Urothelium cell line (cell line): Measurements from ENCODE around the gene TMEM156.
"Not testable (repeated sequence)": the region's sequence is repeated elsewhere in the genome, so short reads cannot be mapped to it uniquely, and the experiment has no call there.

Experiments used
- DNase-seq: peaks from one replicate; pipeline ENCODE4 v3.0.0; 2011; ENCODE audit warnings: low spot score, mixed read lengths
- FAIRE-seq: peaks from 2 replicates; lab custom pipeline; 2011; peaks lifted over from hg19 to GRCh38; lab: Jason Lieb, UNC

Gene TMEM156

DNA sequence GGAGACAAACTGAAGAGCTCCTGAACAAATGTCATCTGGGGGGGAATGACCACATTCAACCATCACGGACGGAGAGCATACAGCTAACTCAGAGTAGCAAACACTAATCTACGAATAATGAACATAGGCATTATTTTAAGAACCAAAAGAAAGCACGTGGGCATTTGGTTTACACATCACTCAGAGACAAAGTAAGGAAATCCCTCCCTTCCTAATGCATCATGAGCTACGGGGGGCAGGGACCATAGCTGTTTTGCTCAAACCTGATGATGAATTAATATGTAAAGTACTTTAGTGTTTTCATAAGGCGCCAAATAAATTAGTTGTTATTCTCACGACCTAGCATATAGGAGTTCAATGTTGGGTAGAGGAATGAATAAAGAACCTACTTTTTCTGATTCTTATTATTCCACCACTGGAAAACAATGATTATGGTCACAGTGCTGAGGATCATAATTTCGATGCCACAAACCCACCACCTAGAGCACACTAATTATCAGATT is 11.7 kb upstream of the TMEM156 start:
- no peak for DNase-seq
- FAIRE-seq: no peak

DNA sequence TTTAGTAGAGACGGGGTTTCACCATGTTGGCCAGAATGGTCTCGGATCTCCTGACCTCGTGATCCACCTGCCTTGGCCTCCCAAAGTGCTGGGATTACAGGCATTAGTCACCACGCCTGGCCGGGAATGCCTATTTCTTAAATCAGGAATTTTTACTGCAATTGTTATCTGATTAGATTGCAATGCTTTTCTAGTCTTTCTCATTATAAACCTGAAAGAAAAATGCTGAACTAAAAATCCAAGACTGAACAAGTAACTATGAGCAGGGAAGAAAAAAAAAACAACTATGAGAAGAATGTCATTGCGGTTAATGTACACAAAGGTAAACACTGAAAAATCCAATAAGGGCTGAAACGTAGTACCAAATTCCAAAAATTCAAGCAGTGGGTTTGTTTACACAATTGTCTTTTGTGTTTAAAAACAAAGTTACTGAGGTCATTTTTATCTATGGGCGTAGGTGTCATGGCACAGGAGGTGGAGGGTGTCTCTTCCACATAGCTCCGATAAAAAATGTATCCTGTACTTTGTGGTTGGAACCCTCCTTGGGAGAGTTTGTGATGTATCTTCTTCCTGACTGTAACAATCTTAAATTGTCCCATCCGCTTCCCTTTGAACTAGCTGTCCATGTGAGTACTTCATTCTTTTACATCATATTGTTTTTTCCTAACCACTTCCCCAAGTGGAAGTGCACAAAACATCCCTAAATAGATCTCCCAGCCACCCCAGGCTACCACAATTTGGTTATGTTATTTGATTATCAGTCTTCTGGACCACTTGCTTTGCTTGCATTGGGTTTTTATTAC is 11.1 kb upstream of the TMEM156 start:
- FAIRE-seq: no peak
- DNase-seq: peak; percentile 51

DNA sequence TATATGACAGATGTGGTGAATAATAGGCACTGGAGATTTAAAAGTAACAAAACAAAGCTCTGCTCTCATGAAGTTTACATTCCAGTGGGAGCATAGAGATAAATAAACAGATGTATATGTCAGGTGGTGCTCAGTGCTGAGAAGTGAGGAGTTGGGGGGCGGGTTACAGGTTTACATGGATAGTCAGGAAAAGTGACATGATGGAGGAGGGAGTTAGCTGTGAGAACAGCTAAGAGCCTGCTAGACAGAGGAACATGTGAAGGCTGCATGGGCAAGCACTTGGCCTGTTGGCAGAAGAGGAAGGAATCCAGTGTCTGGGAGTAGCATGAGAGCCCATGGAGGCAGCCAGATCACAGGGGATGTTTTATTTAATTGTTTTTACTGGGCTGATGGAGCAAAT is 10.2 kb upstream of the TMEM156 start:
- FAIRE-seq (no peak), DNase-seq (no peak)

DNA sequence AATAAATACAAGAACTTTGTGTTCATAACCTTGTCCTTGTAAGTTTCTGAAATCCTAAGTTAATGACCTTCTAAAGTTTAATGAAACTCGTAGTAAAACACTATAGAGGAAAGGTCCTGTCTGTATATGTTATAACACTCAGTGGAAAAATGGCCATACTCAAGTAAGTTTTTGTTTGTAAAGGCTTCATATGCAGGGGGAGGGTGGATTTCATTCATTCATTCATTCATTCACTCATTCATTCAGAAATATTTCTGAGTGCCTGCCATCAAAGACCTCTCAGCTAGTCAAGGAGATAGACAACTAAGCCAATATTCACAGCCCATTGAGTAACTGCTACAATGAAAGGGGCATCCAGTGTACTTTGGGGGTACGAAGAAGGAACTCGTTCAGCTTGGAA is 6.9 kb upstream of the TMEM156 start:
- DNase-seq (no peak), FAIRE-seq (no peak)

DNA sequence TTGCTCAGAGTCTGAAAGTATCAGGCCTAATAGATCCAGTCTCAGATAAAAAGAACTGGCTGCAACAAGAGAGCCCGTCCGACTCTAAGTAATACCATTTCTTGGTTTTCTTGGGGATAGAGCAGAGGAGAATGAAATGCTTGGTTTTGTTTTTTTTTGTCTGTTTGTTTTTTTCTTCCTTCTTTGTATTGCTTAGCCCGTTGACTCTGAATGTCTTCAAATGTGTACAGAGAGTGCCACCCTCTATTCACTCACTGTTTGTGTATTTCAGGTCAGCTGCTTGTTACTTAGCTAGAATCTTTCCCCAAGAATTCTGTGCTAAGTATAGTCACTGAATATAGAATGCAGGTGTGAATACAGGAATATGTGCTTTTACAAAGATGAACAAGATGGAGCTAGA is 5.7 kb upstream of the TMEM156 start:
- no peak for FAIRE-seq
- no peak for DNase-seq

DNA sequence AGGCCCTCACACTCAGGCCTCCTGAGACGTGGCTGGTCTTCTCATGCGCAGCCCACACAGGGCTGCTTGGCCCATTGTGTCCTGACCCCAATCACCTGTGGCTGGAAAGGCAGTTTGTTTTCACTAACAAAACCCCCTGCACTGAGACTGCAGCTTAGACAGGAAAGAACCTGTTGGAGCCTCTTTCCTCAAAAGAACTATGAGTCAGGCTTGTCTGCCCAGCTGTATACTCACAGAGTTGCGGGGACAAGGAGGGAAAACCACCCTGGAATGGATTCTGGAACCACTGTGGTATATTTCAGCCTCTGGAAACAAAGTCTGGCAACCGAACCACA is 5.2 kb upstream of the TMEM156 start:
- peak; percentile 63 for DNase-seq
- FAIRE-seq: peak; percentile 61

DNA sequence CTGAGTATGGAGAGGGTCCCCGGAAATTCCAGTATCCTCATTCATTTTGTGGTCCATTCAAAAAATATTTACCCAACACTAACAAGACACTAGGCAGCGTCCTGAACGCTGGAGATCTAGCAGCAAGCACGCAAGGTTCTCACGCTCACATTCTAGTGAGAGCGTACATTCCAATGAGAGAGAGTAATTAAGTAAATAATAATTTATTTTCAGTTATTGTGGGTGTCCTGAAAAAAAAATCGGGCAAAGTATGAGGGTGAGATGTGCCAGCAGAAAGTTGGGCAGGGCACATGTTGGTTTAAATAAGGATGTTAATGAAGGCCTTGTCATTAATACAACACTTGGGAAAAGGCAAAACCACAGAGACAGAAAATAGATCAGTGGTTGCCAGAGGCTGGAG is 4.0 kb upstream of the TMEM156 start:
- DNase-seq (peak; percentile 46), FAIRE-seq (peak; percentile 72)

DNA sequence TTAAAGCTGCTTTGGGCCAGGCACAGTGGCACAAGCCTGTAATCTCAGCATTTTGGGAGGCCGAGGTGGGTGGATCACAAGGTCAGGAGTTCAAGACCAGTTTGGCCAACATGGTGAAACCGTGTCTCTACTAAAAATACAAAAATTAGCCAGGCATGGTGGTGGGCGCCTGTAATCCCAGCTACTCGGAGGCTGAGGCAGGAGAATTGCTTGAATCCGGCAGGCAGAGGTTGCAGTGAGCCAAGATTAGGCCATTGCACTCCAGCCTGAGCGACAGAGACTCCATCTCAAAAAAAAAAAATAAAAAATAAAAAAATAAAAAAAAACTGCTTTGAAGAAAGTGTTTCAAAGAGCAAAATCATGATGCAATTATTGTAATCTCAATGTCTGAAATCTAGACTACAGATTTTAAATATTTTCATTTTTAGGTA is 604 bp downstream of the TMEM156 start:
- not testable (repeated sequence) for FAIRE-seq, DNase-seq

DNA sequence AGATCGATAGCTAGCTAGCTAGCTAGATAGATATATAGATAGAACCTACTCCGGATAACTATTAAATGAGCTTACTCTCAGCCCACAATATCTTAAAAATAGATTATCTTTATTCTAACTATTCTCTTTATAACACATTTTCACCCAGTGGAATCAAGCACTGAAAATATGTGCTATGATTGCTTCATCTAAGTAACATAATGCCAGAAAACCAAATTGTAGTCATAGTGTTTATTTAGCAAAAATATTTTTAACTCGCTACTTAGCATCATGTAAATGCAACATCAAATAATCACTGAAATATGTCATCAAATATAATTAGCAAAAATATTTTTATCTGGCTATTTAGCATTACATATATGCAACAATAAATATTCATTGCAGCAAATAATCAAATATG is 1.5 kb downstream of the TMEM156 start:
- no peak for DNase-seq
- no peak for FAIRE-seq

DNA sequence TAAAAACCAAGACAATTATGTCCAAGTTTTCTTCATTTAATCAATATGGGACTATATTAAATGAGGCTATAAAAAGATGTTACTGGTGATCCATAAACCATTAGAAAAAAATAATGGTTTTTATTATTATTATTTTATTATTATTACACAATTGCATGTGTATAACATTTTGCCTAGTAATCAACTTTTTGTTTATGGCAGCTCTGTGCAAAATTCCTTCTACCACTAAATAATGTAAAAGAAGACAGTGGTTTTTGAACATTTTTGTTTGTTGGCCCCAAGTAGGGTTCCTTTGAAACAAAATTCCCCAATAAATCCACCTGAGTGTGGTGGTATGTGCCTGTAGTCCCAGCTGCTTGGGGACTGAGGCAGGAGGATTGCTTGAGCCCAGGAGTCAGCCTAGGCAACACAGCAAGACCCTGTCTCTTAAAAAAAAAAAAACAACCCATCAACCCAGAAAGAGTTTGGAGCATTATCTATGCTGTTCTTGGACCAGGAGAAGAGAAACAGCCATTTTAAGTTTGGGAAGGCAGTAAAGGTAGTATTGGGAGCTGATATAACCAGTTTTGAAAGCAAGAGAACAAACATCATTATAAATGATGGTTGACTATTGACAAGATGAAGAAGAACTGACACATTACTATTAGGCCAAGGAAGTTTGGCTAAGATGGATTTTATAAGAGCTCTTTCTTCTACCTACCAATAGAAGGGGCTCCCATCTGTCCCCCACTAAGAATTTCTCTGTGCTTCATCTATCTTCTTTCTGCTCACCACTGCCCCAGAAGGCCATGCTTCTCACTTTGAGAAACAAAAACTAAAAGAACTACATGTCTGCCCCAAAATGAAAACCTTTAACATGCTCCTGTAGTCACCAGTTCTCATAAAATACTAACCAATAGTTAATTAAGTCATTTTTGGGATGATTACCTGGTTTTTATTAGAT is 2.2 kb downstream of the TMEM156 start:
- FAIRE-seq (no peak), DNase-seq (no peak)

DNA sequence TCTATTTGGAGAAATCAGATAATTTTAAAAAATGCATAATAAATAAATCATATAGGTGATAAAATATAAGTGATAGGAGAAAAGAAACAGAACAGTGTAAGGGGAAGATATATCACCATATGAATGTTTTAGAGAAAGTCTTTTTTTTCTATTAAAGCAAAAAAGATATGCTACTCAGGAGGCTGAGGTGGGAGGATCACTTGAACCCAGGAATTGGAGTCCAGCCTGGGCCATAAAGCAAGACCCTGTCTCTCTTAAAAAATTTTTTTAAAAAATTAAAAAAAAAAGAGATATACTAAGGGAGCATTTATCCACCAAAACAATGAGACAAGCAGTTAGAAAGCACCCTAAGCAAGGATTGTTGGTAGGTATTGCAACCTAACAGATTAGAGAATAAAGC is 6.1 kb downstream of the TMEM156 start:
- DNase-seq (no peak), FAIRE-seq (no peak)

DNA sequence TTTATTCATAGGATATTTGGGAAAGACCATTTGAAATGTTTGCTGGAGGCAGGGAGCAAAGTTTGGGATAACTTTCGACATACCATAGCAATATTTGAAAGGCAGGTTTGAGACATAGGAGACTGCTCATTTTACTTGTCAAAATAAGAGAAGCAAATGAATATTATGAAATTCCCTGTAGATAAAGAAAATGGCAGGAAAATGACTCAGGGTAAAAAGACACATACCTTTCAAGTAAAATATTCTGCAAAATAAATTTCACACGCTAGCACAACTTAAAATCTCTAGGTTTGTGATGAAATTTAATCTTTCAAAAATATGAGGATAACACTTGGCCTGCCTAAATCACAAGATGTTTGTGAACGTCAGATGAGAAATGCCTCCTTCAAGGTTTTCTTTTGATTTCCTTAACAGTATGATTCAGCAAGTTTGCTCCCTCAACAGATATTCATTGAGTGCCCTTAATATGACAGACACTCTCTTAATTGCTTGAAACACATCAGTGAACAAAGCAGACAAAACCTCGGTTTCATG is 6.6 kb downstream of the TMEM156 start:
- DNase-seq: no peak
- no peak for FAIRE-seq

DNA sequence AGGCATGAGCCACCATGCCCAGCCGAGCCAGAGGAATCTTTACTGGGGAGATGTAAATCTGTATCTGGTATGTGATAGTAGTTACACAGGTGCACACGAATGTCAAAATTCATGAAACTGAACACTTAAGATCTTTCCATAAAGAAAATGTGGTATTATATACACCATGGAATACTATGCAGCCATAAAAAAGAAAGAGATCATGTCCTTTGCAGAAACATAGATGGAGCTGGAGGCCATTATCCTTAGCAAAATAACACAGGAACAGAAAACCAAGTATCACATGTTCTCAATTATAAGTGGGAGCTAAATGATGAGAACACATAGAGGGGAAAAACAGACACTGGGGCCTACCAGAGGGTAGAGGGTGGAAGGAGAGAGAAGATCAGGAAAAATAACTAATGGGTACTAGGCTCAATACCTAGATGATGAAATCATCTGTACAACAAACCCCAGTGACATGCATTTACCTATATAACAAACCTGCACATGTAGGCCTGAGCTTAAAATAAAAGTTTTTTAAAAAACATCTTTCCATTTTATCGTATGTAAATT is 7.8 kb downstream of the TMEM156 start:
- FAIRE-seq (no peak), DNase-seq (no peak)

DNA sequence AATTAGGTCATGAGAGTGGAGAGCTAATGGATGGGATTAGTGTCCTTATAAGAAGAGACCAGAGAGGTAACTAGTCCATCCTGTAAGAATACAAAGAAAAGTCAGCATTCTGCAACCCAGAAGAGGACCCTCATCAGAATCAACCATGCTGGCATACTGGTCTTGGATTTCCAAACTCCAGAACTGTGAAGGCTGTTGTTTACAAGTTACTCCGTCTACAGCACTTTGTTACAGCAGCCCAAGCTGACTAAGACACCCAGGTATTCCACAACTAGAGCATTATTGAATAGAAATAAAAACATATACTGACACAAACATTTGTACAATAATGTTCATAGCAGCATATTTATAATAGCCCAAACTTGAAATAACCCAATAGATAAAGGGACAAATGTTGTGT is 9.2 kb downstream of the TMEM156 start:
- no peak for DNase-seq
- no peak for FAIRE-seq

DNA sequence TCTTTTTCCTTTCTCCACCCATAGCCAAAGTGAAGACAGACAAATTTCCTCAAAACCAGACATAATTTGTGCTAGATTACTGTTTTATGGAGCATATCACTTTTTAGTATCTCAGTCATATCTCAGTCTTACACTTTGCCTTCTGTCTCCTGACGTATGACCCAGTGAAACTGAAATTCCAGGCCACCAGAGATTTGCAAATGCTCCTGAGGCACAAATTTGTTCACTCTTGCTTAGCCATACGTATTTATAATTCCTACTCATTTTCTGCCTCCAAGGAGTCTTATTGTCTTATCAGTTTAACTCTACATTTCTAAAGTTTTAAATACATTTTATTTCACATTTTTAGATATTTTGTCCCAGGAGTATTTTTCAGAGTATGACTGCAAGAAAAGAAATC is 10.0 kb downstream of the TMEM156 start:
- DNase-seq: no peak

DNA sequence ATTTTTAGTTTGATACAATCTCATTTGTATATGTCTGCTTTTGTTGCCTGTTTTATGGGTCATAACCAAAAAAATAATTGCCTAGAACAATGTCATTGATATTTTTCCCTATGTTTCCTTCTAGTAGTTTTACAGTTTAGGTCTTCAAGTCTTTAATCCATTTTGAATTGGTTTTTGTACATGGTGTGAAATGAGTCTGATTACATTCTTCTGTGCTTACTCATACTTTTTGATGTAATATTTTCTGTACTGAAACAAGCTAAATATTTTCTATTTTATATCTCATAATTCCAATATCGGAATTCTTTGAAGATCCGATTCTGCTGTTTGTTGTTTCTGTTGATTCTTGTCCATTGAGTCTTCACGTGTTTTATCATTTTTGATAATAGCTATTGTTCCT is 10.6 kb downstream of the TMEM156 start:
- FAIRE-seq (no peak), DNase-seq (no peak)

More for the DNA sequence above, 10.0 kb downstream of the TMEM156 start:
- FAIRE-seq: no peak

DNA sequence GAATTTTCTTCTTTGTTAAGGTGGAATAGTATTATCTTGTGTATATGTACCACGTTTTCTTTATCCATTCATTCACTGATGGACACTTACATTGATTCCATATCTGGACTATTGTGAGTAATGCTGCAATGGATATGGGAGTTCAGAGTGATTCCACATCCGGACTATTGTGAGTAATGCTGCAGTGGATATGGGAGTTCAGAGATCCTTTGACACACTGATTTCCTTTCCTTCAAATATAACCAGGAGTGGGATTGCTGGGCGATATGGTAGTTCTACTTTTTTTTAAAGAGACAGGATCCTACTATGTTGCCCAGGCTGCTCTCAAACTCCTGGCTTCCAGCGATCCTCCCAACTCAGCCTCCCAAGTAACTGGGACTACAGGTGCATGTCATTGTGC is 12.1 kb downstream of the TMEM156 start:
- DNase-seq: no peak
- peak; percentile 30 for FAIRE-seq

DNA sequence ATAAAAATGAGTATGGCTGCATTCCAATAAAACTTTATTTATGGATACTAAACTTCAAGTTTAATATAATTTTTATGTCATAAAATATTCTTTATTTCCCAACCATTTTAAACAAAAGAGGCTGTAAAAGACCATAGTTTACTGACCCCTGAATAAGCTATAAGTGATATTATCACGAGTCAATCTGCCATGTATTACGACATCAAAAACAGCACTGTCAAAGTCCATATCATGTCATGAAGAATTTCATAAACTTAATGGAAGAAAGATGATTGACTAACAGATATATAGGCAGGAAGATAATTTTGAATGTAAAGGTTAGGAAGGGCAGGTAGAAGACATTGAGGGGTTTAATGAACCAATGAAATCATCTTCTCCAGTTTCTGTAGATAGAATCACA is 18.2 kb downstream of the TMEM156 start:
- no peak for DNase-seq
- no peak for FAIRE-seq

DNA sequence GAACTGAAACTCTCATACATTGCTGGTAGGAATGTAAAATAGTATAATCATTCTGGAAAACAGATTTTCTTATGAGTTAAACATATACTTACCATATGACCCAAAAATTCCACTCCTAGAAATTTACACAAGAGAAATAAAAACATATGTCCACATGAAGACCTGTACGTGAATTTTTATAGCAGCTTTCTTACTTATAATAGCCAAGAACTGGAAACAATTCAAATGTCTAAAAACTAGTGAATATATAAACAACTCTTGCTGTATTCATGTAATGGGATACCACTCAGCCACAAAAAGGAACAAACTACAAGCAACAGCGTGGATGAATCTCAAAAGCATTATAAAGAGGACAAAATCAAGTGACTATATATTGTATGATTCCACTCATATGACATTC is 27.5 kb downstream of the TMEM156 start:
- DNase-seq (no peak), FAIRE-seq (no peak)

DNA sequence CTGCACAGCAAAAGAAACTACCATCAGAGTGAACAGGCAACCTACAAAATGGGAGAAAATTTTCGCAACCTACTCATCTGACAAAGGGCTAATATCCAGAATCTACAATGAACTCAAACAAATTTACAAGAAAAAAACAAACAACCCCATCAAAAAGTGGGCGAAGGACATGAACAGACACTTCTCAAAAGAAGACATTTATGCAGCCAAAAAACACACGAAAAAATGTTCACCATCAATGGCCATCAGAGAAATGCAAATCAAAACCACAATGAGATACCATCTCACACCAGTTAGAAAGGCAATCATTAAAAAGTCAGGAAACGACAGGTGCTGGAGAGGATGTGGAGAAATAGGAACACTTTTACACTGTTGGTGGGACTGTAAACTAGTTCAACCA is 30.2 kb downstream of the TMEM156 start:
- DNase-seq, FAIRE-seq: not testable (repeated sequence)

DNA sequence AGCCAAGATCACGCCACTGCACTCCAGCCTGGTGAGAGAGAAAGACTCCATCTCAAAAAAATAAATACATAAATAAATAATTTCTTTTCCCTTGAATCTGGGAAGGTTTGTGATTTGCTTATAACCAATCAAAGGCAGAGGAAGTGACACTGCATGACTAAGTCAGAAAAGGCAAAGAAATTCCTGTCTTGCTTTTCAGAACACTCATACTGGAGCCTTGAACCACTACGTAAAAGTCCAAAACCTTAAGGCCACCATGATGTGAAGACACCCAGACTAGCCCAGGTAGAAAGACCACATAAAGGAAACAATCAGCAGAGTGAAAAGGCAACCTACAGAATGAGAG is 36.6 kb downstream of the TMEM156 start:
- DNase-seq (no peak), FAIRE-seq (no peak)
